Measurements from ENCODE around the gene IHH.

IHH gene

DNA sequence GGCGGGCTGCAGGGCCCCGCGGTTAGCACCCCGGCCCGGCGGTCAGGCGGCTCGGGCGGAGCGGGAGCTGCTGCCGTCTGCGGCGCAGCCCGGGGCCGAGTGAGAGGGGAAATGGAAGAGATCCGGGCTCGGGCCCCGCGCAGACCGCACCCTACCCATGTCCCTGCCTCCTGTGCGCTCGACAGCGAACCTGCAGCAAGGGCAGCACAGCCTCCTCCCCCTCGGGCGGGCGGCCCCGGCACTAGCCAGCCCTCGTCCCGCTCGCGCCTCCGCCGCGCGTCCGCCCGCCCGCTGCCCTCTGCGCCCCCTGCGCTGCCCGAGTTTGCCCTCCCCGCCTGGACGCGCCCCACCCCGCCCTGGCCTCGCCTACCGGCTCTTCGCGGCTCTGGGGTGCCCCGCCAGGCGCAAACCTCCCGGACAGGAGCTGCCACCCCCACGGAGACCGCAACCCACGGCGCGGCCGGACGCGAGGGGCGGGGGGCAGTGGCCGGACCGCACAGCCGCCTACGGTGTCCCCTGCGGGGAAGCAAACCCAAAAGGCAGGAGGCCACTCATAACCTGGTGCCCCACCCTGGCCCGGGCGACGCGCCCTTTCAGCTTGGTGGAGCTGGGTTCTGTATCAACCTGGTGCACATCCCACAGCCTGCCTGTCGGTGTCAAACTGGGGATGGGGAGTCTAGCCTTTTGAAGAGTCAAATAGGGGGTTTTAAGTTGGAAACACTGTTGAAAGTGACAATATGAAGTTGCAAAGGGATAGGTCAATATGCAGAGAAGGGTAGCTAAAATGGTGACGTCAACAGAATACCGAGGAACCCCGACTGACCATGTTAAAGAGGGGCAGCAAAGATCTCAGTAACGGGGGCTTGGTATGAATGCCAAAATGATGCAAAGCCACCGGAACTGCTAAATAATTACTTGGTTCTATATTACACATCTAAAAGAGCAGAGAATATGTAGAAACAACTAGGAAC is at the start of gene IHH:
Gene IHH, minus strand, starts transcription at position 101 of the 971 bp plus-strand sequence. CDS start 454 bp downstream, outside the sequence.
- DNase-seq, result no peak

DNA sequence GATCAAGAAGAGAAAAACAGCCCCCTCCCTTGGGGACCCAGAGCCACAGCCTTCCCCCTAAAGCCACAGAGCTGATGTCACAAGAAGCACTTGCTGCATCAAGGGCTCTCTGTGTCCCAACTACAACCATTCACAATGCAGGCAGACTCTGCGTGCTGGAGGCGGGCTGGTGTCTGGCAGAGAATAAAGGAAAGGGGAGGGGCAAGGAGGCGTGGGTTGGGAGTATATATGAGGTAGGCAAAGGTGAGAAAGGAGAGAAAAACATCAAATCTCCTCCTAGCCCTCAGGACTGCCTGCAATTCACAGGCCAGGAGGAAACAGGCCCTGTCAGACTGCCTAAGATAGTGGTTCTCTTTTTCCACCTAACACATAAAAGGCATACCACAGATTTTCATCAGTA is 48.8 kb upstream of the IHH start:
- peak; percentile 45 for DNase-seq

DNA sequence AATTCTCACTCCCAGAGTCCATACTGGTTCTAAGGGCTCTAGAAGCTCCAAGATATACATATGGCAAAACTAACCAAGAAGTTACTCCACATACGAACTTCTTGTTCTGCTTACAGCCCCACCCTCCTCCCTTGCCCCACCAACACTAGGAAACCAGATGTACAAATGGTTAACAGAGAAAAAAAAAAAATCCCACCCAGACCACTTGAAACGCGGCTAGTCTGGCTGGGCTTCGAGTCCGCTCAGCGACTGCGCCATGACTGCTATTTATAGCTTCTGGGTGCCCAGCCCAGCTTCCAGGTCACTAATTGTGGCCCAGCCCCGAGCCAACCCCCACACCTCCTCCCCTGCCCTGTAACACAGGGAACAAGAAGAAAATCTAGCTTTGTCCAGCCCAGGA is 47.0 kb upstream of the IHH start:
- no peak for DNase-seq

DNA sequence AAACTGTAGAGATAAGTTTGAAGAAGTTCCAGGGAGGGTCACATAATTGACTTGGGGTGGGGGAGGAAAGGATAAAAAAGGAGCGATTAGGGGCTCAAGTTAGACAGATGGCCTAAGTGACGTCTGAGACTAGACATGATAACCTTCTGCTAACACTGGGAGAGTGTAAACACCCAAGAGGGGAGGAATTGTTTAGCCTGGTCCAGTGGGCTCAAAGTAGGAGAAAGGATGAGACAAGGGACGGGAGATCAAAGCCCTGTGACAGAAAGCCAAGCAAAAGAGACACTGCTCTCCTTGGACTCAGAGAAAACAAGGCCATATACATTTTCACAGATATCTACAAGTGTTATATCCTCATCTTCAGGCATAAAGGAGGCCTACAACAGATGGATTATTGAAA is 45.5 kb upstream of the IHH start:
- DNase-seq, result no peak

DNA sequence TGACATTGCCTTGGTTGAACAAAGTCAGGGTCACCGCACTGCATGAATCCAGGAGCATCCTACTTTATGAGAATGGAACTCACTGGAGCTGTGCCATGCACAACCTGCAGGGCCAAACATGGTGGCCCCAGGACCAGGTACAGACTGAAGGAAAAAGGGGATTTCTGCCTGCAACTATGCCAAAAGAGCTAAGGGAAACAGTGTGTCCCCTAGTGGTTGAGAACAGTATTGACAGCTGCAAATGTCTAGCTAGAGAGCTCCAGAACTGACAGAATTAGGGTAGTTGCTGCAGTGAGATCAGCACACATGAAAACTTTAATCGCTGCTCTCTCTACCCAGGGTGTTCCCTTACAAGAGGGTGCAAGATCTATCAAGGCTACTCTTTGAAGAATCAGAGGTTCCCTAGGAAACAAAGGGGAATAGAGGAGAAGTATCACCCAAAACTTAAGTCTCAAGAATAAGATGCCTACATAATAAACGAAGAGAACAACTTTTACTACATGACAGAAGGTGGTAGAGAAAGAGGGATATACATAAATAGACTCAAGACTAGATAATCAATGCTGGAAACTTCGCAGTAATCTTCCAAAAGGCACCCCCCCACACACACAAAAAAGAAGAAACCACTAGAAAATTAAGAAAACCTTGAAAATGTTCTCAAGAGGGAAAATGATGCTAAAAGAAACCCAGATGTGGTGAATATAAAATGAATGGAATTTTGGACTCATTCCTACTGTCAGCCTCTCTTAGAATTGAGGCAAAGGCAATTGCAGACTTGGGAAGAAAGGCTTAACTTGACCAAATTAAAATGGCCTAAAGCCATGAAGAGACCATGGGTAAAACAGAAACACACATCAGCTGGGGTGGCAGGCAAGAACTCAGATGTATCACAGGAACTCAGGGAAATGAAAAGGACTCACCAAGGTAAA is 43.6 kb upstream of the IHH start:
- no peak for DNase-seq

DNA sequence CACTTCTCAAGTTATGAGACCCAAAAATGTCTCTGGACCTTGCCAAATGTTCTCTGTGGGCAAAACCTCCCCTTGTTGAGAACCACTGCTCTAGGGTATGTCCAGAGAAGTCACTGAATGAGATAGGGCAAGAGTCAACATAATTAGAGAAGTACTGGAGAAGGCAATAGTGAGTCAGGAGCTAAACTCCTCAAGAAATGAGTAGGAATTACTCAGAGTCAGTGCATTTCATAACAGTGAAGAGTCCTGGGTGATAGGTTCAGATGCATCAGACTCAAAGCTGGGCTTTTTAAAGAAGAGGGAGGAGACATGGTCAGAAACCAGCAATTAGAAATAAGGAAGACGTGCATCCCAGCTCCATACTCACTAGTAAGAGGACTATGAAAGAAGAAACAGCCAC is 38.6 kb upstream of the IHH start:
- no peak for DNase-seq

DNA sequence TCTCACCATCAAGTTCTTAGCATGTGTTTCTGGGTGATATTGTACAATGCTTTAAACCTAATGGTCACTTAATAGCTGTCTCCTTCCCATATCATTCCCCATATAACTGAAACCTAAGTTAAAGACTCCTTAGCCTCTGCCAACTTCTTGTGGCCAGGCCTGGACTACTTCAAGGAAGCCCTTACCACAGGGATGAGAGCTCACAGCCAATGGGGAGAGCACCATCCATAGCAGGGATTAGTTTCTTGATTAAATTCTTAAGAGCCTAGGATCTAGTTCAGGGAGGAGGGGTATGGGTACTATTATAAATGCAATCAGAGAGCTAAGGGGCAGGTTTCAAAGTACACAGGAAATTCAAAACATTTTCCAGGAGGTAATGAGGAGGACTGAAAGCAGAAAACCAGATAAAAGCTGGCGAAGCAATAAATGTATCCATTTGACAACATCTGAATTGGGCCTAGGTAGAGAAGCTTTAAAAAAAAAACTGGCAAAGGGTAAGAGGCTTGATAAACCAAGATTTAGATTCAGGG is 34.8 kb upstream of the IHH start:
- no peak for DNase-seq

DNA sequence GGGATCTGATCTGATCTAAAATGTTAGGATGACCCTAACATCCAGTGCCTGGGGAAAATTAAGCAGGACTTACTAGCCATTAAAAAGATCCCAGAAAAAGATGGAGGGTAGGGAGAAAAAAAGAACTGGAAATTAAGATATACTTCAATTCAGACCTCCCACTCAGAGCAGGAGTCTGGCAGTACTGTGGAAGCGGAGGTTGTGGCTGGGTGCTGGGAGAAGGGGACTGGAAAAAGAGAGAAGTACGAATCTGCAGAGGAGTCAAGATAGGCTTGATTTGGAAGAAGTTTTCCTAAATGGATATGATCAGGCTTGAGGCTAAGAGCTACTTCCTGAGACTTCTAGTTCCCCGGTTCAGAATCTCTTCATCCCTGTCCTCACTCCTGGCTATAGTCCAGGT is 33.5 kb upstream of the IHH start:
- DNase-seq, result no peak

DNA sequence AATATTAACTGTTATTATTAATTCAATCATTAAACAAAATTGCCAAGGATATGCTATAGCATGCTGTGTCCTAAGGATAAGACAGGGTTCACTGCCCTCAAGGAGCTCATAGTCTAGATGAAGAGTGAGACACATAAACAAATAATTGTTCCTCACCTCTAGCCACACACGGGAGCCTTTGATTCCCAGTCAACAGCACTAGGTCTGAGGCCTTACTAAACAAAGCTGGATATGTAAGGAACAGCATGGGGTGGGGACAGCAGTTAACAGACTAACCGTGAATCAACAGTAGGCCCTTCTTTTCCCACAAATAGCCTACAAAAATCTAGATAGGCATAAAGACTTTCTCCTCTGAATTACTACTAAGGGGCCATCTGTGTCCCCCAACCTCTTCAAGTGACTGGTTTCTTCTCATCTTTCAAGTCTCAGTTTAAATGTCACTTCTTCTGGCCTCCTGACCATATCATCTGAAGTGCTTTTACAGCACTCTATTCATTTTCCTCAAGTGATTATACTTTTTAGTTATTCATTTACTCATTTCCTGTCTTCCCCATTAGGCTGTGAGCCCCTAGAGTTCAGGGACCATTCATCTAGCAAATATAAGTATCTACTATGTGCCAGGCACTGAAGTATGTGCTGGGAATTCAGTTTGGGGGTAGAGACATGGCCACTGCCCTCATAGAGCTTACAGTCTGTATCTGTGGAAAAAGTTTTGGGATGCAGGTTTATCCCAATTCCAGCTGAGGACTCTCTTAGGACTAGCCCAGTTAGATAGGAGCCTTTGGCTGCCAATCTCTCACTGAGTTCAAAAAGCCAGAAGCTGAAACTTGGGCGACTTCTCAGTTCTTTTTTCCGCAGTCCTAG is 29.9 kb upstream of the IHH start:
- DNase-seq, result no peak

DNA sequence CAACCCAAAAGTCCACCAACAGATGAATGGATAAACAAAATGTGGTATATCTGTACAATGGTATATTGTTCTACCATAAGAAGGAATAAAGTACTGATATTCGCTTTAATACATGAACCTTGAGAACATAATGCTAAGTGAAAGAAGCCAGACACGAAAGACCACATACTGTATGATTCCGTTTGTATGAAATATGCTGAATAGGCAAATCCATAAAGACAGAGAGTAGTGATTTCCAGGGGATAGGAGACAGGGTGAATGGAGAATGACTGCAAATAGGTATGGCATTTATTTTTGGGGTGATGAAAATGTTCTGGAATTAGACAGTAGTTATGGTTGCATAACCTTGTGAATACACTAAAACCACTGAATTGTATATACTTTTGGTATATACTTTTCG is 28.6 kb upstream of the IHH start:
- no peak for DNase-seq

DNA sequence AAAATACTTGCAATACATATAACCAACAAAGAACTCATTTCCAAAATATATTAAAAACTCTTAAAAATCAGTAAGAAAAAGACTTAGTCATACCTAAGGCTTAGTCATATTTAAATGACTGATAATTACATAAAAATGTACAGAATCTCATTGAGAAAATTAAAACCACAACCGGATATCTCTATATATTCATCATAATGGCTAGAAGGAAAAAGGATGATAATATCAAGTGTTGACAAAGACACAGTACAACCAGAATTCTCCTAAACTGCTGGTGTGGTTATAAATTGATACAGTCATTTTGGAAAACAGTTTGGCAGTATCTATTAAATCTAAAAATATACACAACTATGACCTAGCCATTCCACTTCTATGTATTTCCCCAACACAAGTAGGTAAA is 27.1 kb upstream of the IHH start:
- no peak for DNase-seq

DNA sequence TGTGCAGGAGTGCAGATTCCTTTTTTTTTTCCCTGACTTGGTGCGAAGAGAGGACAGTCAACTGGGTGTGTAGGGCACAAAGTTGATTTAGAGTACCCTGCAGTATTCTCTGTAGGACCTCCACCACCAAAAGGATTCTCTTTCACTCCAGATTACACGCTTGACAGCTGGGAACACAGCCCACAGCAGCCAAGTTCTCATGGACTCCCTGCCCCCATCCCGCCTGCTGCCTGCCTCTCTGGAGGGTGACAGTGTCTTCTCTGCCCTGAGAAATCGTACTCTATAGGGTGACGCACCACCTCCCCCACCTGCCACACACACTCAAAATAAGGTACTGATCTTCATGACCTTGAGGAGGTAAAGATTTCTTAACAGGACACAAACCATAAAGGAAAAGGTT is 26.6 kb upstream of the IHH start:
- no peak for DNase-seq

DNA sequence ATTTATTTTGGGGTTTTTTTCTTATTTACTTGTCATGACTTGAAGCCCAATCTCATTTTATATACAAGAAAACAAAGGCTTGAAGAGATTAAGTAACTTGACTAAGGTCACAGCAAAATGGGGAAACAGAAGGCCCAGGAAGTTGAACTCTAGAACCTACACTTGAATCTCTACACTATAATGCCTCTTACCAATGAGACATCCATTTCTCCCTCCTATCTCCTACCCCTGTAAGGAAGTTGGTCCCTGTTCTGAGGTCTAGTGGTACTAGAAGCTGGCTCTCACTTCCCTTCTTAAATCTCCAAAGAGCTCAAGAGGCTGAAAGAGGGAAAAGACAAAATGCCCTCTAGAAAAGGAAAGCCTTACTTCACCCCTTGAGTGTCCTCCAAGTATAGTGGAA is 25.5 kb upstream of the IHH start:
- no peak for DNase-seq

DNA sequence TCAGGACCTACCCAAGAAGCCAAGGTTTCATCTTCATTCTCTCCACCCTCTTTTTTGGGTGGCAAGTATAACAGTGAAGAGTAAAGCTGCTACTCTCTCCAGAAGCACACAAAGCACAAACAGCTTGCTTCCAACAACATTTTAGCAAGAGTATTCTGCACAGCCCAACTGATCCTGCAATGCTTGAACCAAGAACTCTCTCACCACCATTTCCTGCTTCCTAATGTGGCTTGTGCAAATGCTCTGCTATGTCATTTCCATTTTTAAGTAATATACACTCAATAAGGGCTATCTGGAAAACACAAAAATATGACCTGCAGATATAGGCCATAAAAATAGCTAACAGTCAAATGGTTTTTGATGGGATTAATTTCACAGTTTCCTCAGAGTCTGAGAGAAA is 24.1 kb upstream of the IHH start:
- no peak for DNase-seq

DNA sequence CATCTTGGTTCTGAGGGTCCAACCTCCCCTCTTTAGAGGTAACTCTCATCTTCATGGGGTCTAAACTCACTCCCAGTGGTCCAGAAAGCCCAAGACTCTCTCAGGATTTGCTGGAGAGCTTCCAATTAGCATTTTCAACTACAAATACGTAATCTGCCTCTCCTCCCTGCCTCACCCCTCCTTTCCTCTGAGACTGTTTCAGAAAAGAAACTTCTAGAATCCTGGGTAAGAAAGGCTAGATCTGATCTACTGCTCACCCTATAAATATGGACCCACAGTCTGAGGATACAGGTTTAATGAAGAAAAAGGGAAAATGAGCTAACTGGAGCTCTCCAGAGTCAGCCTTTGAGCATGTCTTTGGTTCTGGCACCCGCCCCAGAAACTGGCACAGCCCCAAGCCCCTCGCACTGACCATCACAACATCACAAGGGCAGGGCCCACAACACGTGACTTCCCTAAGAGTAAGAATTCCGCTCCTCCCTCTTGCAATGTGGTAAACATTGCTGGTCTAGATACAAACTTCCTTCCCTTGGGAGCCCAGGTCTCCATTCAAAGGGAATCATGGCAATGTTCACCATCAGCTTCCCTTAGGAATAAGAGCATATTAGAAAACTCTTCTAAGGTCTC is 21.7 kb upstream of the IHH start:
- DNase-seq, result no peak

DNA sequence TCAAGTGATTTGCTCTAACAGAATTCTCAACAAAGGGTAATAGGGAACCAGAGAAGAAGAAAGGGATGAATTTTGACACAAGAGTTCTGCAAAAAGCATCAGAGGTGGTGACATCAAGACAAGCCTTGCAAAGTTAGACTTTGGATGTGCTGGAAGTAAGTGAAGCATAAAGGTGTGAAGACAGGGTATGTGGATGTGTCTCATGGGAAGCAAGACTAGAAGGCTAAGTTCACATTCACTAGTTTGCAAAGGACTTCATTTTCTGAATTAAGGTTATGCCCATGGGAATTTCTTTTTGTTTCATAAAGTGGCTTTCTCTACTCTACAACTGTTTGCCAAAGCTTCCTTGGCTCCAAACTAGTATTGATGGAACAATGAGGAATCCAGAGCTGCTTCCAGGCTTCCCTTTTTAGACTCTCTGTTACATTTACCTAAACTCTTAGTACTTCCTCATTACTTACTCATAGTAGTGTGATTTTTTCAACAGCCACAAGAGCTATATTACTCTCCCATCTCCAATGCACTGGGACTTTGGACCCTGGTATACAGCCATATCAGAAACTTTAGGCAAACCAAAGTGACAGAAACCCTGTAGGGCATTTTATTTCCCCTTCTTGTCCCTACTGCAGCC is 21.1 kb upstream of the IHH start:
- no peak for DNase-seq

DNA sequence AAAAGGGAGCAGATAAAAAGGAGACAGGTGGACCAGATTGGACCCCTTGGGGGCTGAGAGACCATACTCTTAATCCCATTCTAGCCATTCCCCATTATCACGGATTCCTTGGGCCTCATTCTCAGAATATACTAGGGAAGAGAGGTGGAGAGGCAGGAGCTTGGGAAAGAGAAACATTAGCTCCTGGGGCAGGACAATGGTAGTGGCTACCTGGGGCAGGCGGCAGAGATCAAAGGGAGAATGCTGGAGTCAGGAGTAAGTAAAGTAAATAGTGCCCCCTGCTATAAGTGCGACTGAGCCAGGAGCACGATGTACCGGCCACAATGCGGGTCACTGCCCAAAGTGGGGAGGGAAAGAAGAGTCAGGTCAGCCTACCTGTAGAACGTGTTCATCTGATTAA is 20.4 kb upstream of the IHH start:
- DNase-seq, result no peak

DNA sequence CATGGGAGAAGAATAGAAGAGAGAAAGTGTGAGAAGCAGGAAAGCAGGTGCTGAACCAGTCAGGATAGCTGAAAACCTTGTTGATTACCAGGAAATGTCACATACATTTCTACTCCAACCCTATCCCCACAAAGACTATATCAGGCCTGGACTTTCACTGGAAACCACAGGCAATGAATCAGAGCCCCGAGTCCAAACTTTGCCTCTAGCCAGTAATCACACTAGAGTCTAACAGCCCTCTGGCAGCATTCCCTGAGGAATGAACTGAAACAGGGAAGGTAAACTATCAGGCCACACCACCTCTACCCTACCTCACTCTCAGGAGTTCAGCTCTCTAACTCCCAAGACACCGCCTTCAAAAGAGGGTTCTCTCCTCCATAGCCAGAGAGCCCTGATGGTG is 18.7 kb upstream of the IHH start:
- no peak for DNase-seq

DNA sequence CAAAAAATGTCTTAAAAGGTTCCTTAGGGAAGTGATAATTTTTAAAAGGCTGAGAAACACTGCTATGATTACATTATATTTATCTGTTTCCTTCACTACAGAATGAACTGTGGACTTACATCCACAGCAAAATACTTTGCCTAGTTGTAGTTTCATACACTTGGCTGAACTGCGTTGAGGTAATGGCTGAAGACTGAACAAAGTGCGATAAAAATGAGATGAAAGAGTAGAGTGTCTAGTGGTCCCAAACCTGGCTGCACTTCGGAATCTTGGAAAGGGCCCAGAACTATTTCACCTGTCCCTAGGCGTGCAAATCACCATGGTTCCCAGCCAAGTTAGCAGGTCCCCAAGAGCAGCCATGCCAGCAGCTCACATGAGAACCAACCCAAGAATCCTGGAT is 18.2 kb upstream of the IHH start:
- no peak for DNase-seq

DNA sequence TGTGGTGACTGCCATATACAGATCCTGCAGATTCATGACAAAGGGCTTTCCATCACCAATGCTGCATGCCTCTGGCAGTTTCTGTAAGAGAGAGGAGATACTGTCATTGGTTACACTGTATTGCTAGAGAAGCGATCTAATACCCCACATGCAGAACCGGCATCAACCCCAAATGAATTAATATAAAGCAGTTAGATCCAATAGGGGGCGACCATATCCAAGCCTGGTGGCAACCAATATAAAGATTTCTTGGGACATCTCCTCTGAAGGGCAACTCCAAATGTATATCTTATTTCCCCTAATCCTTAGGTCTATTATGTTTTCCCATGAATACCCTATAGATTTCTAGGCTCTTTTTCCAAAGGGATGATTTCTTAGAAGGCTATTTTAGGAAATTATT is 17.4 kb upstream of the IHH start:
- no peak for DNase-seq

DNA sequence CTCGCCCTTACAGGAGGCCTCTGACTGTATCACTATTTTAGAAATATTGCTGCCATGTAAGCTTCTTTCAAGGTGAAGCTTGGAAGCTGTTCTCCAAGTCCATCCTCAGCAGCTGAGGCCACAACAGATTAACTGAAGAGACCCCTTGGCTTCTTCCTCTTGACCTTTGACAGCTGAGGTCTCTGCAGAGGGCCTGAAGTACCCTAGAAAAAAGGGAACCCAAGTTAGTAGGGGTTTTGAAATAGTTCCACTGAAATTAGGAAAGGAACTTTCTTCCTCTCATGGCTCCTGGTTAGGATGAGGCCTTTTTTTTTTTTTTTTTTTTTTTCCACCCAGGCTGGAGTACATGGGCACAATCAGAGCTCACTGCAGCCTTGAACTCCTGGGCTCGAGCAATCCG is 15.5 kb upstream of the IHH start:
- no peak for DNase-seq

Measured in CD4-positive, alpha-beta T cell treated with Interleukin-6 for 4 hours (primary cell).